AG04449 (cell line): ENCODE measurements around the gene LDAH.
A peak's percentile ranks its signal among the peaks of the same experiment; 100 is the strongest.
"Not testable (repeated sequence)": the region's sequence is repeated elsewhere in the genome, so short reads cannot be mapped to it uniquely, and the experiment has no call there.

Experiments
- CTCF ChIA-PET: fragments of 350-600 bp; formaldehyde crosslinking; extraction: SDS; loops from one replicate; lab custom pipeline; 2021; ENCODE audit warnings: antibody characterized with exemption; lab: Yijun Ruan, JAX
- POLR2A ChIA-PET: fragments of 400-600, 350-600 bp; formaldehyde crosslinking; extraction: SDS; loops from one replicate; lab custom pipeline; 2020; ENCODE audit warnings: antibody characterized with exemption, inconsistent platforms; lab: Yijun Ruan, JAX
- DNase-seq: peaks from one replicate; pipeline ENCODE4 v3.0.0-alpha.2; 2010; ENCODE audit warnings: low read depth, low spot score
- H3K4me3 ChIP-seq: 2 replicates; pipeline ENCODE4 v1.5.1; 2011; ENCODE audit warnings: low read depth, mild to moderate bottlenecking, control low read depth, low read length
- TF ChIP-seq, protein P1 (sequence below): IDR thresholded peaks from one replicate; pipeline ENCODE4 v1.5.1; 2011; ENCODE audit warnings: mild to moderate bottlenecking, moderate library complexity, low read length, control low read depth, inconsistent platforms; ENCODE audit not compliant: insufficient read depth; ENCODE audit errors: missing control alignments

LDAH gene

DNA sequence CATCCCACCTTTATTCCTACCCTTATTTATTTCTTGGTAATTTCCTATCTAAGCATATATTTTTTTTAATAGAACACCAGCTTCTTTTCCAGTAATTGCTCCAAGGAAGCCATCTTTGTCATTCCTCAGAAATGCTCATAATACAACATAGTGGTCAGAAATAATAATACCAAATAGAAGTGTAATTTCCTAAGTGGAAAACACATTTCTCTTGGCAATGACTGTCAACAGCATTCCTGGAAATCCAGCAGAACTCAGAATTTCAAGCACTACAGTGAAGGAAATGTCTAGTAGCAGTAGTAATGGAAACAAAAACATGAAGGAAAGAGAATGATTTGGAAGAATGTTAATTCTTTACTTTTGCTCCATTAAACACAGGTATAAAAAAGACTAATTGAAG lies 99.4 kb downstream of the LDAH start:
- H3K4me3 ChIP-seq = no peak overlapping the region
- TF ChIP-seq, protein P1, sequence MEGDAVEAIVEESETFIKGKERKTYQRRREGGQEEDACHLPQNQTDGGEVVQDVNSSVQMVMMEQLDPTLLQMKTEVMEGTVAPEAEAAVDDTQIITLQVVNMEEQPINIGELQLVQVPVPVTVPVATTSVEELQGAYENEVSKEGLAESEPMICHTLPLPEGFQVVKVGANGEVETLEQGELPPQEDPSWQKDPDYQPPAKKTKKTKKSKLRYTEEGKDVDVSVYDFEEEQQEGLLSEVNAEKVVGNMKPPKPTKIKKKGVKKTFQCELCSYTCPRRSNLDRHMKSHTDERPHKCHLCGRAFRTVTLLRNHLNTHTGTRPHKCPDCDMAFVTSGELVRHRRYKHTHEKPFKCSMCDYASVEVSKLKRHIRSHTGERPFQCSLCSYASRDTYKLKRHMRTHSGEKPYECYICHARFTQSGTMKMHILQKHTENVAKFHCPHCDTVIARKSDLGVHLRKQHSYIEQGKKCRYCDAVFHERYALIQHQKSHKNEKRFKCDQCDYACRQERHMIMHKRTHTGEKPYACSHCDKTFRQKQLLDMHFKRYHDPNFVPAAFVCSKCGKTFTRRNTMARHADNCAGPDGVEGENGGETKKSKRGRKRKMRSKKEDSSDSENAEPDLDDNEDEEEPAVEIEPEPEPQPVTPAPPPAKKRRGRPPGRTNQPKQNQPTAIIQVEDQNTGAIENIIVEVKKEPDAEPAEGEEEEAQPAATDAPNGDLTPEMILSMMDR = no peak
- POLR2A ChIA-PET = no interaction called here
- peak; percentile 61 for DNase-seq
- CTCF ChIA-PET = no interaction called here

DNA sequence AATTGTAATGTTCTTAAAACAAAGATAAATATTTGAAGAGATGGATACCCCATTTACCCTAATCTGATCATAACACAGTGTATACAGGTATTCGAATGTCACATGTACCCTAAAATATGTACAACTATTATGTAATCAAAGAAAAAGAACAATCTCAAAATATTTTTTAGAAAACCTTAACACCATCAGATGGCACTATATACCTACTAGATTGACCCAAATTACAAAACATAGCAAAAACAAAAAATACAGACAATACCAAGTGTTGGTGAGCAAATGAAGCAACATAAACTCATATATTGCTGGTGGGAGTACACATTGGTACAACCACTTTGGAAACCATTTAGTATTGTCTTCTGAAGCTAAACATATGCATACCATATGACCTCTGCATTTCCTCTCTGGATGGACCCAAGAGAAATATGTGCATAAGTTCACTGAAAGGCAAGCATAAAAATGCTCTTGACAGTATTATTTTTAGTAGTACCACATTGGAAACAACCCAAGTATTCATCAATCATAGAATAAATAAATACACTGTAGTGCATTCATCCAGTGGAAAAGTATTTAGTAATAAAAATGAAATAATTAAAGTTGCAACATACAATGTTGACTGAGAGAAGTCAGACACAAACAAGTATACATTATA lies 100.2 kb downstream of the LDAH start:
- TF ChIP-seq, protein P1 = no peak
- DNase-seq = no peak
- POLR2A ChIA-PET = no interaction called here
- no peak overlapping the region for H3K4me3 ChIP-seq
- CTCF ChIA-PET = no interaction called here

DNA sequence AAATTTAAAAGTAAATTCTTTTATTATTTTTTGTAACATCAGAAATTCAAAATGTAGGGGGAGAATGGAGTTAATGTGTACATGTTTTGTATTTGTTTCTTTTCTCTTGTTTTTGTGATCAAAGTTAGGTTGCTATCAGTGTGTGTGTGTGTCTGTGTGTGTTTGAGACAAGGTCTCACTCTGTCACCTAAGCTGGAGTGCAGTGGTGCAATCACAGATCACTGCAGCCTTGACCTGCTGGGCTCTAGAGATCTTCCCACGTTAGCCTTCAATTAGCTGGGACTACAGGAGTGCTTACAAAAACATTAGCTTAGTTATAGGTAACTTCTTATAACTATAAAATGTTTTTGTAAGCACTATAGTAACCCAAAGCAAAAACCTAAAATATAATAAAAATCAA lies 105.3 kb downstream of the LDAH start:
- no peak for DNase-seq
- POLR2A ChIA-PET = no interaction called here
- CTCF ChIA-PET = interaction anchor here (1.1 kb wide), 1 partner anchor 64 kb away, joined by 3 read pairs; no protein-coding TSS in a partner anchor
- H3K4me3 ChIP-seq = no peak overlapping the region
- TF ChIP-seq, protein P1 = no peak

DNA sequence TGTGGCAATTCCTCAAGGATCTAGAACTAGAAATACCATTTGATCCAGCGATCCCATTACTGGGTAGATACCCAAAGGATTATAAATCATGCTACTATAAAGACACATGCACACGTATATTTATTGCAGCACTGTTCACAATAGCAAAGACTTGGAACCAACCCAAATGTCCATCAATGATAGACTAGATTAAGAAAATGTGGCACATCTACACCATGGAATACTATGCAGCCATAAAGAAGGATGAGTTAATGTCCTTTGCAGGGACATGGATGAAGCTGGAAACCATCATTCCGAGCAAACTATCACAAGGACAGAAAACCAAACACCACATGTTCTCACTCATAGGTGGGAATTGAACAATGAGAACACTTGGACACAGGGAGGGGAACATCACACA lies 106.7 kb downstream of the LDAH start:
- H3K4me3 ChIP-seq, CTCF ChIA-PET, POLR2A ChIA-PET, DNase-seq: not testable (repeated sequence)

DNA sequence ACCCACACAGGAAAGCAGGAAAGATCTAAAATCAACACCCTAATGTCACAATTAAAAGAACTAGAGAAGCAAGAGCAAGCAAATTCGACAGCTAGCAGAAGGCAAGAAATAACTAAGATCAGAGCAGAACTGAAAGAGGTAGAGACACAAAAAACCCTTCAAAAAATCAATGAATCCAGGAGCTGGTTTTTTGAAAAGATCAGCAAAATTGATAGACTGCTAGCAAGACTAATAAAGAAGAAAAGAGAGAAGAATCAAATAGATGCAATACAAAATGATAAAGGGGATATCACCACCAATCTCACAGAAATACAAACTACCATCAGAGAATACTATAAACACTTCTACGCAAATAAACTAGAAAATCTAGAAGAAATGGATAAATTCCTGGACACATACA lies 108.5 kb downstream of the LDAH start:
- POLR2A ChIA-PET, DNase-seq, CTCF ChIA-PET, H3K4me3 ChIP-seq: not testable (repeated sequence)

DNA sequence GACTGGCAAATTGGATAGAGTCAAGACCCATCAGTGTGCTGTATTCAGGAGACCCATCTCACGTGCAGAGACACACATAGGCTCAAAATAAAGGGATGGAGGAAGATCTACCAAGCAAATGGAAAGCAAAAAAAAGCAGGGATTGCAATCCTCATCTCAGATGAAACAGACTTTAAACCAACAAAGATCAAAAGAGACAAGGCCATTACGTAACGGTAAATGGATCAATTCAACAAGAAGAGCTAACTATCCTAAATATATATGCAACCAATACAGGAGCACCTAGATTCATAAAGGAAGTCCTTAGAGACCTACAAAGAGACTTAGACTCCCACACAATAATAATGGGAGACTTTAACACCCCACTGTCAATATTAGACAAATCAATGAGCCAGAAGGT lies 109.3 kb downstream of the LDAH start:
- POLR2A ChIA-PET, CTCF ChIA-PET, DNase-seq, H3K4me3 ChIP-seq: not testable (repeated sequence)

DNA sequence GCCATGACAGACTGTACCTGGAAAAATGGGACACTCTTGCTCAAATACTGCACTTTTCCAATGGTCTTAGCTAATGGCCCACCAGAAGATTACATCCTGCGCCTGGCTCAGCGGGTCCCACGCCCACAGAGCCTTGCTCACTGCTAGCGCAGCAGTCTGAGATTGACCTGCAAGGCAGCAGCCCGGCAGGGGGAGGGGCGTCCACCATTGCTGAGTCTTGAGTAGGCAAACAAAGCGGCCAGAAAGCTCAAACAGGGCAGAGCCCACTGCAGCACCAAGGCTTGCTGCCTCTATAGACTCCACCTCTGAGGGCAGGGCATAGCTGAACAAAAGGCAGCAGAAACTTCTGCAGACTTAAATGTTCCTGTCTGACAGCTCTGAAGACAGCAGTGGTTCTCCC lies 111.3 kb downstream of the LDAH start:
- POLR2A ChIA-PET, CTCF ChIA-PET, H3K4me3 ChIP-seq, DNase-seq: not testable (repeated sequence)

DNA sequence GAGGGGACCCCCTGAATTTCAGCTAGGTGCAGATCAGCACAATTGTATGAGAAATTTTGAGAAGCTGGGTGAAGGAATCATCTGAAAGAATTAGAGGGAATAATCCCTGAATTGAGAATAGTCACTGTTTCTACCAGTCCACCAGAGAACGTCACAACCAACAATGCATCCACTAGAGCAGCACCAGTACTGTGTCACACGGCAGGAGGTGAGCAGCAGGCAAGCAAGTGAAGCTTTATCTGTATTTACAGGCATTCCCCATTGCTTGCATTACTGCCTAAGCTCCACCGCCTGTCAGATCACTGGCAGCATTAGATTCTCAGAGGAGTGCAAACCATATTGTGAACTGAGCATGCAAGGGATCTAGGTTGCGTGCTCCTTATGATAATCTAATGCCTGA lies 115.3 kb downstream of the LDAH start:
- H3K4me3 ChIP-seq = no peak overlapping the region
- CTCF ChIA-PET = interaction anchor here (0.7 to 1.5 kb wide), 2 partner anchors 74 to 265 kb away, joined by 3 read pairs; no protein-coding TSS in a partner anchor
- no peak for DNase-seq
- POLR2A ChIA-PET = no interaction called here
- TF ChIP-seq, protein P1 = no peak
